Adrenal gland (tissue), 5 donors: ENCODE results near the gene CLASP2.

Experiments used
- CTCF ChIP-seq, 6 experiments: fragments of 450-650 bp in 4 of 6; fragments of 200-600 bp in 2 of 6; sonication (generic) in 1 of 6; IDR thresholded peaks; 1 replicate in 5 of 6; 2 replicates in 1 of 6; pipeline versions ENCODE4 v1.5.1 to v1.8.0; 2016 to 2021; ENCODE audit warnings: antibody characterized with exemption in 6 of 6, mild to moderate bottlenecking in 2 of 6, moderate library complexity in 1 of 6
- POLR2A ChIP-seq, 2 donors: fragments of 450-650 bp; IDR thresholded peaks; one replicate each; pipeline ENCODE4 v1.6.1; 2017; ENCODE audit warnings: antibody characterized with exemption in 2 of 2, mild to moderate bottlenecking in 2 of 2, moderate library complexity in 1 of 2
- donor health status: DM: no; HTN: no; CAD: no.

- TF ChIP-seq POLR2A (IDR thresholded peaks at IDR 0.05) (no peak), CTCF (IDR thresholded peaks at IDR 0.05) (no peak)
Observed at GRCh38 chr3:33687406-33688010, 30.5 kb downstream of the CLASP2 start.
